Endothelial cell of umbilical vein (primary cell): ENCODE data around the gene CHN2. TPM values are rescaled to one million over a fixed set of nuclear protein-coding genes. Genes with fewer than 3 reads are reported as not detected.

Experiments used
- BruUV-seq: library from RNA; stranded (reverse); fragments of 400-500 nt; replicated peaks from 2 replicates; lab custom pipeline; 2021; lab: Mats Ljungman, UMichigan
- CTCF ChIA-PET: fragments of 300-600, 350-600 bp; sonication (Branson Sonifier 250); formaldehyde crosslinking; loops from one replicate; lab custom pipeline; 2021; ENCODE audit warnings: antibody characterized with exemption, inconsistent platforms; lab: Charles Lee
- POLR2A ChIA-PET: fragments of 300-600, 350-600 bp; sonication (Branson Sonifier 250); formaldehyde crosslinking; loops from one replicate; lab custom pipeline; 2021; ENCODE audit warnings: antibody characterized with exemption, inconsistent platforms; lab: Charles Lee
- DNase-seq: peaks from one replicate; pipeline ENCODE4 v3.0.0-alpha.2; 2011; ENCODE audit warnings: low read depth, low spot score
- FAIRE-seq: peaks from 2 replicates; lab custom pipeline; 2011; peaks lifted over from hg19 to GRCh38; lab: Jason Lieb, UNC
- H2AFZ ChIP-seq: 2 replicates; pipeline ENCODE4 v1.6.0; 2012; ENCODE audit warnings: low read depth, low read length, control low read depth, inconsistent platforms
- H3K27ac ChIP-seq: 2 replicates; pipeline ENCODE4 v1.5.1; 2011; ENCODE audit warnings: low read depth, mild to moderate bottlenecking, control low read depth, low read length, moderate library complexity; ENCODE audit not compliant: insufficient read depth
- H3K27me3 ChIP-seq, 2 experiments: 2 replicates each; pipeline versions ENCODE4 v1.6.0 to v1.6.1; 2011; ENCODE audit warnings: low read length in 2 of 2, mixed read lengths in 1 of 2; ENCODE audit not compliant: control insufficient read depth in 2 of 2, insufficient read depth in 2 of 2
- H3K36me3 ChIP-seq, 2 experiments: 2 replicates in 1 of 2; 3 replicates in 1 of 2; pipeline ENCODE4 v1.5.1; 2011; ENCODE audit warnings: low read length in 2 of 2, mild to moderate bottlenecking in 1 of 2, moderate library complexity in 1 of 2; ENCODE audit not compliant: control insufficient read depth in 2 of 2, insufficient read depth in 2 of 2; ENCODE audit errors: extremely low read depth in 1 of 2
- H3K4me1 ChIP-seq: 3 replicates; pipeline ENCODE4 v1.5.1; 2011; ENCODE audit warnings: mild to moderate bottlenecking, low read length; ENCODE audit not compliant: control insufficient read depth, insufficient read depth; ENCODE audit errors: extremely low read depth
- H3K4me2 ChIP-seq: 2 replicates; pipeline ENCODE4 v1.6.1; 2011; ENCODE audit warnings: low read length, control low read depth, mixed read lengths; ENCODE audit not compliant: insufficient read depth
- H3K4me3 ChIP-seq, 3 experiments: fragments of 200-600 bp in 1 of 3; sonication (generic), shearing (Covaris generic) in 1 of 3; replicated peaks in 1 of 3; 2 replicates each; pipeline ENCODE4 v1.5.1; 2011 to 2016; ENCODE audit warnings: control low read depth in 3 of 3, low read length in 3 of 3, mild to moderate bottlenecking in 2 of 3, inconsistent platforms in 1 of 3, low read depth in 1 of 3, moderate library complexity in 1 of 3; ENCODE audit not compliant: insufficient read depth in 1 of 3
- H3K79me2 ChIP-seq: 2 replicates; pipeline ENCODE4 v1.6.0; 2012; ENCODE audit warnings: low read length, inconsistent platforms; ENCODE audit not compliant: control insufficient read depth, insufficient read depth
- H3K9ac ChIP-seq: replicated peaks from 2 replicates; pipeline ENCODE3; 2011; ENCODE audit warnings: low read length, control low read depth; ENCODE audit not compliant: insufficient read depth; ENCODE audit errors: extremely low read depth
- H3K9me1 ChIP-seq: replicated peaks from 3 replicates; pipeline ENCODE4 v1.6.0; 2011; ENCODE audit warnings: mild to moderate bottlenecking, low read length; ENCODE audit not compliant: control insufficient read depth, insufficient read depth; ENCODE audit errors: extremely low read depth
- H3K9me3 ChIP-seq: replicated peaks from 2 replicates; pipeline ENCODE4 v1.5.1; 2012; ENCODE audit warnings: low read length, inconsistent platforms; ENCODE audit not compliant: control insufficient read depth, insufficient read depth
- H4K20me1 ChIP-seq: replicated peaks from 2 replicates; pipeline ENCODE3; 2011; ENCODE audit warnings: mild to moderate bottlenecking, low read length; ENCODE audit not compliant: control insufficient read depth, insufficient read depth; ENCODE audit errors: extremely low read depth
- EZH2 ChIP-seq: IDR thresholded peaks from 2 replicates; pipeline ENCODE4 v1.6.1; 2012; ENCODE audit warnings: borderline replicate concordance, low read depth, mild to moderate bottlenecking, moderate library complexity, low read length, inconsistent platforms; ENCODE audit not compliant: severe bottlenecking
- FOS ChIP-seq: IDR thresholded peaks from 2 replicates; pipeline ENCODE4 v1.6.1; 2011; ENCODE audit warnings: mild to moderate bottlenecking, low read length, moderate library complexity, borderline replicate concordance; ENCODE audit not compliant: insufficient read depth
- GATA2 ChIP-seq: IDR thresholded peaks from 2 replicates; pipeline ENCODE4 v1.7.0; 2011; ENCODE audit warnings: low read depth, mild to moderate bottlenecking, moderate library complexity, mixed read lengths, low read length; ENCODE audit not compliant: insufficient read length, insufficient read depth
- JUN ChIP-seq: IDR thresholded peaks from 2 replicates; pipeline ENCODE4 v1.6.1; 2011; ENCODE audit warnings: borderline replicate concordance, low read depth; ENCODE audit not compliant: insufficient read length, insufficient read depth
- MYC ChIP-seq: IDR thresholded peaks from one replicate; pipeline ENCODE4 v1.6.1; 2011; ENCODE audit warnings: mild to moderate bottlenecking, low read depth, low read length
- POLR2A ChIP-seq: IDR thresholded peaks from 2 replicates; pipeline ENCODE4 v1.6.1; 2012; ENCODE audit warnings: low read depth, mild to moderate bottlenecking, control low read depth, low read length
- POLR2AphosphoS5 ChIP-seq: IDR thresholded peaks from 2 replicates; pipeline ENCODE4 v1.6.1; 2012; ENCODE audit warnings: low read depth, mild to moderate bottlenecking, control low read depth, low read length, moderate library complexity; ENCODE audit not compliant: insufficient read depth
- dilution Hi-C: fragments of 300-500 bp; cut with MboI; formaldehyde crosslinking; loops from one replicate; pipeline ENCODE4 v1.15.0; 2019; ENCODE audit warnings: low sequenced_read_pairs; ENCODE audit not compliant: extremely low pct_ligation_motif_present
- intact Hi-C: fragments of 100-400 bp; cut with micrococcal nuclease; formaldehyde crosslinking; loops from one replicate; pipeline ENCODE4 v1.10.0; 2022
- polyA plus RNA-seq, 4 experiments: library from polyadenylated mRNA; depleted of rRNA in 3 of 4; stranded (reverse) in 3 of 4; unstranded in 1 of 4; fragments of >200 nt; gene quantifications; 2 replicates each; pipeline versions ENCODE4 v1.2.1 to v1.2.3, GENCODE V29; 2011 to 2012; ENCODE audit warnings: missing spikeins in 1 of 4
- total RNA-seq: library from RNA; stranded (reverse); gene quantifications from 2 replicates; pipeline ENCODE4 v1.2.3, GENCODE V29; 2021
- TF ChIP-seq, protein P1 (sequence below), 2 donors: IDR thresholded peaks; 1 replicate in 1 of 2; 2 replicates in 1 of 2; pipeline ENCODE4 v1.5.1; 2011; ENCODE audit warnings: low read length in 2 of 2, mild to moderate bottlenecking in 2 of 2, moderate library complexity in 2 of 2, control low read depth in 1 of 2, inconsistent platforms in 1 of 2, low read depth in 1 of 2; ENCODE audit not compliant: insufficient read depth in 1 of 2; ENCODE audit errors: extremely low read depth in 1 of 2
- TF ChIP-seq, protein P2 (sequence below): IDR thresholded peaks from 2 replicates; pipeline ENCODE4 v1.6.1; 2011; ENCODE audit not compliant: insufficient read depth, insufficient read length

Gene CHN2
- total and polyA plus RNA-seq, 2 donors (not counting 3 experiments of a cell fraction or from before 2014, with no cell fraction given), result 1.4 to 5.0 TPM

DNA sequence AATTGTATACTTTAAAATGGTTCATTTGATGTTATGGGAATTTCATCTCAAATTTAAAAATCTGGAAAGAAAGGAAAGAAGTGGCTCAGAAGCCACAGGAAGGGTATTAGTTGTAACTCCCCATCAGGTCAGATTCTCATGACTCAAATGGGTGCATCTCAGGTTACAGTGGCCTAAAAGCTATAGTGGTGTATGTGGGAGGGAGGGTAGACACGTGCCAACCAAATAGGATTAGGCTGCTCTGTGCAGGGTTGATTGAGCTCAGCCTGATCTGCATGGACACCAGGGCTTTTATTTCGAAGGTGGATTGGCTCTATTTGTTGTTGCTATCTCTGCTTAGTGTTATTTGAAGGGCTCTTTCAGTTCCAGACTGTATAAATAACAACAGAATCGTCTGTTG, 247.6 kb downstream of the CHN2 start:
- CTCF ChIA-PET, result no interaction called here
- TF ChIP-seq POLR2AphosphoS5, result no peak
- TF ChIP-seq FOS, result no peak
- no peak for TF ChIP-seq EZH2
- TF ChIP-seq, protein P1, sequence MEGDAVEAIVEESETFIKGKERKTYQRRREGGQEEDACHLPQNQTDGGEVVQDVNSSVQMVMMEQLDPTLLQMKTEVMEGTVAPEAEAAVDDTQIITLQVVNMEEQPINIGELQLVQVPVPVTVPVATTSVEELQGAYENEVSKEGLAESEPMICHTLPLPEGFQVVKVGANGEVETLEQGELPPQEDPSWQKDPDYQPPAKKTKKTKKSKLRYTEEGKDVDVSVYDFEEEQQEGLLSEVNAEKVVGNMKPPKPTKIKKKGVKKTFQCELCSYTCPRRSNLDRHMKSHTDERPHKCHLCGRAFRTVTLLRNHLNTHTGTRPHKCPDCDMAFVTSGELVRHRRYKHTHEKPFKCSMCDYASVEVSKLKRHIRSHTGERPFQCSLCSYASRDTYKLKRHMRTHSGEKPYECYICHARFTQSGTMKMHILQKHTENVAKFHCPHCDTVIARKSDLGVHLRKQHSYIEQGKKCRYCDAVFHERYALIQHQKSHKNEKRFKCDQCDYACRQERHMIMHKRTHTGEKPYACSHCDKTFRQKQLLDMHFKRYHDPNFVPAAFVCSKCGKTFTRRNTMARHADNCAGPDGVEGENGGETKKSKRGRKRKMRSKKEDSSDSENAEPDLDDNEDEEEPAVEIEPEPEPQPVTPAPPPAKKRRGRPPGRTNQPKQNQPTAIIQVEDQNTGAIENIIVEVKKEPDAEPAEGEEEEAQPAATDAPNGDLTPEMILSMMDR (IDR thresholded peaks at IDR 0.05; ENCODE audit: extremely low read depth in 1 of 2, insufficient read depth in 1 of 2, low read depth in 1 of 2, low read length in 2 of 2), result no peak
- no peak for TF ChIP-seq GATA2
- no peak for TF ChIP-seq MYC
- TF ChIP-seq POLR2A, result no peak
- no peak for TF ChIP-seq JUN
- TF ChIP-seq, protein P2, sequence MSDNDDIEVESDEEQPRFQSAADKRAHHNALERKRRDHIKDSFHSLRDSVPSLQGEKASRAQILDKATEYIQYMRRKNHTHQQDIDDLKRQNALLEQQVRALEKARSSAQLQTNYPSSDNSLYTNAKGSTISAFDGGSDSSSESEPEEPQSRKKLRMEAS, result no peak
- Histone ChIP-seq H4K20me1 (no peaks in the 10 kb centered on the region), H3K9ac (no peak overlapping the region), H3K79me2 (no peaks in the 10 kb centered on the region), H3K27me3 (no peaks in the 10 kb centered on the region), H3K9me3 (no peaks in the 10 kb centered on the region), H3K4me3 (no peak overlapping the region), H3K4me2 (no peak overlapping the region), H3K27ac (no peak overlapping the region), H3K9me1 (no peaks in the 10 kb centered on the region), H3K36me3 (no peaks in the 10 kb centered on the region), H3K4me1 (no peaks in the 10 kb centered on the region), H2AFZ (no peak overlapping the region)
- no peak for FAIRE-seq
- BruUV-seq, result no TSS peak
- POLR2A ChIA-PET, result no interaction called here
- intact Hi-C loops, result no loop called here
- DNase-seq, result no peak
- dilution Hi-C loops, result no loop called here
